NCI-H82 (cell line): ENCODE data around the gene NGLY1.

Experiments
- DNase-seq: peaks from one replicate; lab custom pipeline; 2025; lab: John Stamatoyannopoulos, UW

NGLY1 gene

GRCh38 chr3:25707268-25707926 is 75.8 kb downstream of the NGLY1 start:
- no peak for DNase-seq

- DNase-seq = no peak
Observed at GRCh38 chr3:25706213-25706612, 77.0 kb downstream of the NGLY1 start.

- no peak for DNase-seq
Observed at GRCh38 chr3:25697553-25697952, 85.7 kb downstream of the NGLY1 start.

GRCh38 chr3:25695731-25696420 is 87.4 kb downstream of the NGLY1 start:
- DNase-seq = no peak

GRCh38 chr3:25693238-25693637 is 90.0 kb downstream of the NGLY1 start:
- no peak for DNase-seq

- no peak for DNase-seq
Observed at GRCh38 chr3:25692341-25692740, 90.9 kb downstream of the NGLY1 start.

- DNase-seq = no peak
Observed at GRCh38 chr3:25690768-25691533, 92.3 kb downstream of the NGLY1 start.

- DNase-seq = no peak
Observed at GRCh38 chr3:25689226-25689625, 94.0 kb downstream of the NGLY1 start.

GRCh38 chr3:25687742-25688141 is 95.5 kb downstream of the NGLY1 start:
- DNase-seq = no peak

GRCh38 chr3:25686766-25687165 is 96.5 kb downstream of the NGLY1 start:
- DNase-seq = no peak

- DNase-seq = no peak
Observed at GRCh38 chr3:25683882-25684281, 99.4 kb downstream of the NGLY1 start.

GRCh38 chr3:25683410-25683809 is 99.8 kb downstream of the NGLY1 start:
- DNase-seq = no peak

GRCh38 chr3:25679642-25680302 is 103.5 kb downstream of the NGLY1 start:
- DNase-seq = no peak

GRCh38 chr3:25679166-25679565 is 104.1 kb downstream of the NGLY1 start:
- DNase-seq = no peak

- DNase-seq = no peak
Observed at GRCh38 chr3:25678581-25678980, 104.7 kb downstream of the NGLY1 start.

GRCh38 chr3:25677121-25677520 is 106.1 kb downstream of the NGLY1 start:
- DNase-seq = no peak

- DNase-seq = no peak
Observed at GRCh38 chr3:25674670-25675069, 108.6 kb downstream of the NGLY1 start.

GRCh38 chr3:25673738-25674298 is 109.4 kb downstream of the NGLY1 start:
- DNase-seq = no peak
